OCI-LY7 (cell line): ENCODE measurements around the gene CENPH. TPM values are rescaled to one million over a fixed set of nuclear protein-coding genes. Genes with fewer than 3 reads are reported as not detected.
"Not testable (repeated sequence)": the region's sequence is repeated elsewhere in the genome, so short reads cannot be mapped to it uniquely, and the experiment has no call there.

Experiments used
- BruUV-seq: library from RNA; stranded (reverse); fragments of 400-500 nt; replicated peaks from 2 replicates; lab custom pipeline; 2021; lab: Mats Ljungman, UMichigan
- CTCF ChIA-PET: fragments of 300-600 bp; sonication (Branson Sonifier 250); formaldehyde crosslinking; loops from one replicate; lab custom pipeline; 2022; ENCODE audit warnings: antibody characterized with exemption; ENCODE audit not compliant: unreplicated experiment; lab: Charles Lee
- POLR2A ChIA-PET: fragments of 300-600 bp; sonication (Branson Sonifier 250); formaldehyde crosslinking; loops from one replicate; lab custom pipeline; 2022; ENCODE audit warnings: antibody characterized with exemption; lab: Charles Lee
- DNase-seq: peaks from one replicate; pipeline ENCODE4 v3.0.0-alpha.2; 2015; ENCODE audit warnings: low spot score
- H2AFZ ChIP-seq: fragments of 200-600 bp; sonication (generic), shearing (Covaris generic); 2 replicates; pipeline ENCODE4 v1.6.1; 2014; ENCODE audit warnings: mild to moderate bottlenecking, antibody characterized with exemption, low read length, moderate library complexity
- H3K27ac ChIP-seq: fragments of 200-600 bp; sonication (generic); 2 replicates; pipeline ENCODE4 v1.5.1; 2014; ENCODE audit warnings: mixed run types, low read depth, mild to moderate bottlenecking, moderate library complexity, low read length, inconsistent platforms; ENCODE audit not compliant: poor library complexity, severe bottlenecking
- H3K36me3 ChIP-seq: fragments of 200-600 bp; sonication (generic); 2 replicates; pipeline ENCODE4 v1.6.1; 2014; ENCODE audit warnings: mild to moderate bottlenecking, antibody characterized with exemption, low read length, moderate library complexity, mixed read lengths; ENCODE audit not compliant: insufficient read depth
- H3K4me1 ChIP-seq: fragments of 200-600 bp; sonication (generic); 2 replicates; pipeline ENCODE4 v1.5.1; 2014; ENCODE audit warnings: mild to moderate bottlenecking, low read length; ENCODE audit not compliant: insufficient read depth, poor library complexity, severe bottlenecking
- H3K4me2 ChIP-seq: fragments of 200-600 bp; sonication (generic); 2 replicates; pipeline ENCODE4 v1.6.1; 2014; ENCODE audit warnings: mild to moderate bottlenecking, low read length
- H3K4me3 ChIP-seq: fragments of 200-600 bp; sonication (generic); 2 replicates; pipeline ENCODE4 v1.5.1; 2014; ENCODE audit warnings: mild to moderate bottlenecking, low read depth, low read length; ENCODE audit not compliant: poor library complexity, severe bottlenecking
- H3K79me2 ChIP-seq: fragments of 200-600 bp; sonication (generic); 2 replicates; pipeline ENCODE4 v1.6.1; 2016; ENCODE audit warnings: low read depth, mild to moderate bottlenecking, low read length, moderate library complexity, mixed read lengths; ENCODE audit not compliant: insufficient read depth
- H3K9me2 ChIP-seq: fragments of 200-600 bp; sonication (generic); 2 replicates; pipeline ENCODE4 v1.6.1; 2016; ENCODE audit warnings: mild to moderate bottlenecking, low read length, mixed read lengths; ENCODE audit not compliant: insufficient read depth
- H3K9me3 ChIP-seq: fragments of 200-600 bp; sonication (generic); 2 replicates; pipeline ENCODE4 v1.6.1; 2014; ENCODE audit warnings: mild to moderate bottlenecking, mixed run types, low read length, mixed read lengths
- H4K20me1 ChIP-seq: fragments of 200-600 bp; sonication (generic); 2 replicates; pipeline ENCODE4 v1.6.1; 2014; ENCODE audit warnings: mild to moderate bottlenecking, antibody characterized with exemption, low read length, moderate library complexity, mixed read lengths; ENCODE audit not compliant: insufficient read depth
- CTCF ChIP-seq: fragments of 200-600 bp; sonication (generic); conservative IDR thresholded peaks from 2 replicates; pipeline ENCODE4 v1.5.1; 2014; ENCODE audit warnings: mild to moderate bottlenecking, antibody characterized with exemption, low read length, moderate library complexity, mixed read lengths
- EZH2phosphoT487 ChIP-seq: fragments of 200-600 bp; sonication (generic); IDR thresholded peaks from 2 replicates; pipeline ENCODE4 v1.6.1; 2018; ENCODE audit warnings: low read depth, borderline replicate concordance, mild to moderate bottlenecking, mixed run types, antibody characterized with exemption, low read length, moderate library complexity, mixed read lengths
- intact Hi-C: fragments of 100-400 bp; cut with micrococcal nuclease; formaldehyde crosslinking; loops from one replicate; pipeline ENCODE4 v1.10.0; 2022; ENCODE audit not compliant: unreplicated experiment
- total RNA-seq, 2 experiments: library from RNA; depleted of rRNA in 1 of 2; stranded (reverse); fragments of >200 nt in 1 of 2; shearing (Covaris generic) in 1 of 2; gene quantifications; 2 replicates each; pipeline ENCODE4 v1.2.3, GENCODE V29; 2014 to 2022

CENPH gene
- total RNA-seq, 2 experiments from 2014 or later: 86.1 to 105 TPM

- intact Hi-C loops: no loop called here
These were observed 30.6 kb downstream of the CENPH start for GRCh38 chr5:69219939-69220338.

GRCh38 chr5:69220371-69220770 is 31.0 kb downstream of the CENPH start:
- intact Hi-C loops, H2AFZ ChIP-seq, DNase-seq, H3K4me3 ChIP-seq, H3K27ac ChIP-seq, H3K4me2 ChIP-seq, H3K9me2 ChIP-seq, H3K9me3 ChIP-seq, H4K20me1 ChIP-seq, BruUV-seq: not testable (repeated sequence)
- Histone ChIP-seq H3K4me1 (peaks cover 25% of the 10 kb centered on the region), H3K79me2 (peaks cover 21% of the 10 kb centered on the region), H3K36me3 (peaks cover 23% of the 10 kb centered on the region)
- ChIA-PET CTCF (interaction anchor here (0.7 kb wide), 1 partner anchor 14 kb away, joined by 3 read pairs; the partner anchor contains the start of gene CDK7), POLR2A (interaction anchor here (0.7 to 1.5 kb wide), 2 partner anchors 9 to 31 kb away, joined by 3 read pairs; partner anchors contain the start of gene CENPH)

More at GRCh38 chr5:69219939-69220338, 30.6 kb downstream of the CENPH start:
- no TSS peak for BruUV-seq
- Histone ChIP-seq H3K9me3 (no peaks in the 10 kb centered on the region), H4K20me1 (no peaks in the 10 kb centered on the region), H2AFZ (no peak overlapping the region), H3K4me3 (no peak overlapping the region), H3K9me2 (no peaks in the 10 kb centered on the region), H3K27ac (no peak overlapping the region), H3K79me2 (peaks cover 21% of the 10 kb centered on the region), H3K36me3 (peaks cover 26% of the 10 kb centered on the region), H3K4me1 (peaks cover 25% of the 10 kb centered on the region), H3K4me2 (no peak overlapping the region)
- ChIA-PET CTCF (interaction anchor here (0.7 kb wide), 1 partner anchor 15 kb away, joined by 3 read pairs; the partner anchor contains the start of gene CDK7), POLR2A (interaction anchor here (0.6 to 1.5 kb wide), 3 partner anchors 9 to 152 kb away, joined by 3 read pairs; partner anchors contain the start of gene CENPH)
- TF ChIP-seq CTCF (no peak), EZH2phosphoT487 (no peak)
- no peak for DNase-seq

- peaks cover 21% of the 10 kb centered on the region for H3K79me2 ChIP-seq
- peaks cover 23% of the 10 kb centered on the region for H3K36me3 ChIP-seq
- peaks cover 25% of the 10 kb centered on the region for H3K4me1 ChIP-seq
- BruUV-seq, H3K27ac ChIP-seq, H3K9me2 ChIP-seq, H3K9me3 ChIP-seq, H2AFZ ChIP-seq, H3K4me3 ChIP-seq, intact Hi-C loops, DNase-seq, CTCF ChIA-PET, H4K20me1 ChIP-seq, H3K4me2 ChIP-seq: not testable (repeated sequence)
- POLR2A ChIA-PET: interaction anchor here (1.5 kb wide), 1 partner anchor 31 kb away, joined by 3 read pairs; the partner anchor contains the start of gene CENPH
These were observed 31.4 kb downstream of the CENPH start for GRCh38 chr5:69220833-69221232.
